A549 (cell line): Measurements from ENCODE around the gene SLC1A4. TPM values are rescaled to one million over a fixed set of nuclear protein-coding genes. Genes with fewer than 3 reads are reported as not detected.

Experiments used
- ATAC-seq, 2 experiments: fragments of 200-7000 bp in 1 of 2; fragments of >200 bp in 1 of 2; cut with Nextera tagmentation in 1 of 2; cut with Tn5 transposase in 1 of 2; 3 replicates each; pipeline versions ENCODE4 v1.8.0 to v1.9.1; 2018 to 2020; ENCODE audit warnings: mild to moderate bottlenecking in 1 of 2, moderate library complexity in 1 of 2
- CTCF ChIA-PET: fragments of 300-600 bp; sonication (Branson Sonifier 250); formaldehyde crosslinking; extraction: SDS; loops from one replicate; lab custom pipeline; 2021; ENCODE audit warnings: antibody characterized with exemption, inconsistent platforms; lab: Yijun Ruan, JAX
- POLR2A ChIA-PET: fragments of 350-600 bp; formaldehyde crosslinking; extraction: SDS; loops from one replicate; lab custom pipeline; 2021; ENCODE audit warnings: antibody characterized with exemption, inconsistent platforms; lab: Yijun Ruan, JAX
- DNase-seq, 2 experiments: peaks; one replicate each; pipeline versions ENCODE4 v3.0.0 to v3.0.0-alpha.2; 2011 to 2016; ENCODE audit warnings: low read depth in 1 of 2, low spot score in 1 of 2
- FAIRE-seq: peaks from 2 replicates; lab custom pipeline; 2011; peaks lifted over from hg19 to GRCh38; lab: Jason Lieb, UNC
- H3K27ac ChIP-seq, 2 experiments: fragments of >200 bp; sonication (Bioruptor Twin); formaldehyde crosslinking; 3 replicates each; pipeline ENCODE4 v1.5.1; 2016 to 2017
- H3K4me1 ChIP-seq: fragments of >200 bp; sonication (Bioruptor Twin); formaldehyde crosslinking; 3 replicates; pipeline ENCODE4 v1.6.1; 2016
- H3K4me2 ChIP-seq: fragments of >200 bp; sonication (Bioruptor Twin); formaldehyde crosslinking; 3 replicates; pipeline ENCODE4 v1.6.1; 2016
- H3K4me3 ChIP-seq: fragments of >200 bp; sonication (Bioruptor Twin); formaldehyde crosslinking; 3 replicates; pipeline ENCODE4 v1.5.1; 2016
- H3K9me3 ChIP-seq: fragments of >200 bp; sonication (Bioruptor Twin); formaldehyde crosslinking; 3 replicates; pipeline ENCODE4 v1.6.1; 2016
- BCL3 ChIP-seq: fragments of >200 bp; sonication (Bioruptor Twin); formaldehyde crosslinking; IDR thresholded peaks from 3 replicates; pipeline ENCODE4 v1.6.1; 2016
- CBX2 ChIP-seq: fragments of 200-600 bp; sonication (generic); IDR thresholded peaks from 2 replicates; pipeline ENCODE4 v1.6.1; 2016; ENCODE audit warnings: low read depth, mild to moderate bottlenecking, borderline replicate concordance
- CEBPB ChIP-seq, 2 experiments: fragments of >200 bp in 1 of 2; sonication (Bioruptor Twin) in 1 of 2; formaldehyde crosslinking in 1 of 2; IDR thresholded peaks; 2 replicates each; pipeline ENCODE4 v1.6.1; 2012 to 2016
- CHD2 ChIP-seq: fragments of 150-350 bp; IDR thresholded peaks from 2 replicates; pipeline ENCODE4 v1.6.1; 2014; ENCODE audit warnings: low read length; ENCODE audit not compliant: partially characterized antibody
- CHD4 ChIP-seq: fragments of 200-600 bp; sonication (generic); IDR thresholded peaks from 2 replicates; pipeline ENCODE4 v1.6.1; 2016; ENCODE audit warnings: antibody characterized with exemption, mild to moderate bottlenecking, borderline replicate concordance
- E2F6 ChIP-seq: IDR thresholded peaks from 2 replicates; pipeline ENCODE4 v1.6.1; 2012; ENCODE audit warnings: low read depth, borderline replicate concordance
- EHF ChIP-seq: fragments of 250-450 bp; sonication (Bioruptor Pico); IDR thresholded peaks from 2 replicates; pipeline ENCODE4 v1.5.0; 2020; ENCODE audit warnings: mild to moderate bottlenecking
- EP300 ChIP-seq, 2 experiments: fragments of >200 bp; sonication (Bioruptor Twin); formaldehyde crosslinking; IDR thresholded peaks; 2 replicates in 1 of 2; 3 replicates in 1 of 2; pipeline ENCODE4 v1.6.1; 2016 to 2017
- FOSL2 ChIP-seq, 2 experiments: fragments of 450-650 bp in 1 of 2; fragments of >200 bp in 1 of 2; sonication (Bioruptor Twin) in 1 of 2; formaldehyde crosslinking; IDR thresholded peaks; 2 replicates each; pipeline versions ENCODE4 v1.5.0 to v1.6.1; 2016 to 2020; ENCODE audit warnings: mild to moderate bottlenecking in 1 of 2, moderate library complexity in 1 of 2
- FOXS1 ChIP-seq: fragments of 250-450 bp; sonication (Bioruptor Pico); IDR thresholded peaks from 2 replicates; pipeline ENCODE4 v1.5.0; 2020; ENCODE audit warnings: mild to moderate bottlenecking, moderate library complexity
- GATA3 ChIP-seq: IDR thresholded peaks from 2 replicates; pipeline ENCODE4 v1.6.1; 2012; ENCODE audit warnings: borderline replicate concordance
- HOXB13 ChIP-seq: fragments of 250-450 bp; sonication (Bioruptor Pico); IDR thresholded peaks from 2 replicates; pipeline ENCODE4 v1.5.0; 2020; ENCODE audit warnings: low read depth, mild to moderate bottlenecking, moderate library complexity
- JUN ChIP-seq, 2 experiments: fragments of >200 bp; sonication (Bioruptor Twin); formaldehyde crosslinking; IDR thresholded peaks; 2 replicates in 1 of 2; 3 replicates in 1 of 2; pipeline ENCODE4 v1.6.1; 2016 to 2017
- JUNB ChIP-seq: fragments of >200 bp; sonication (Bioruptor Twin); formaldehyde crosslinking; IDR thresholded peaks from 2 replicates; pipeline ENCODE4 v1.6.1; 2016
- KDM1A ChIP-seq: fragments of 200-600 bp; sonication (generic); IDR thresholded peaks from 2 replicates; pipeline ENCODE4 v1.6.1; 2016; ENCODE audit warnings: low read depth, mild to moderate bottlenecking
- KDM5A ChIP-seq: fragments of 200-600 bp; sonication (generic); IDR thresholded peaks from 2 replicates; pipeline ENCODE4 v1.6.1; 2016; ENCODE audit warnings: antibody characterized with exemption, mild to moderate bottlenecking
- MAFK ChIP-seq: fragments of 450-650 bp; IDR thresholded peaks from 2 replicates; pipeline ENCODE4 v1.6.1; 2014; ENCODE audit not compliant: partially characterized antibody
- MYC ChIP-seq: IDR thresholded peaks from 2 replicates; pipeline ENCODE4 v1.6.1; 2012; ENCODE audit warnings: mild to moderate bottlenecking, inconsistent platforms, low read length, improper control_type of control experiment, borderline replicate concordance
- NR3C1 ChIP-seq: fragments of >200 bp; sonication (Bioruptor Twin); formaldehyde crosslinking; IDR thresholded peaks from 3 replicates; pipeline ENCODE4 v1.6.1; 2017
- PBX3 ChIP-seq: IDR thresholded peaks from 2 replicates; pipeline ENCODE4 v1.6.1; 2012
- PHF8 ChIP-seq: fragments of 200-600 bp; sonication (generic); IDR thresholded peaks from 2 replicates; pipeline ENCODE4 v1.6.1; 2016; ENCODE audit warnings: low read depth, mild to moderate bottlenecking, antibody characterized with exemption, moderate library complexity, borderline replicate concordance
- RAD21 ChIP-seq, 2 experiments: fragments of >200 bp in 1 of 2; sonication (Bioruptor Twin) in 1 of 2; formaldehyde crosslinking in 1 of 2; IDR thresholded peaks in 1 of 2; conservative IDR thresholded peaks in 1 of 2; 2 replicates in 1 of 2; 3 replicates in 1 of 2; pipeline ENCODE4 v1.6.1; 2012 to 2018; ENCODE audit warnings: inconsistent platforms in 1 of 2
- RCOR1 ChIP-seq: fragments of 150-350 bp; IDR thresholded peaks from 2 replicates; pipeline ENCODE4 v1.6.1; 2014; ENCODE audit warnings: antibody characterized with exemption, low read length, low read depth
- REST ChIP-seq: fragments of 200-600 bp; sonication (generic); IDR thresholded peaks from 2 replicates; pipeline ENCODE4 v1.6.1; 2016; ENCODE audit warnings: antibody characterized with exemption, mild to moderate bottlenecking, moderate library complexity
- RFX5 ChIP-seq: fragments of 450-650 bp; IDR thresholded peaks from 2 replicates; pipeline ENCODE4 v1.7.1; 2014; ENCODE audit warnings: antibody characterized with exemption, mild to moderate bottlenecking, moderate library complexity
- SMC3 ChIP-seq: fragments of >200 bp; sonication (Bioruptor Twin); formaldehyde crosslinking; IDR thresholded peaks from 3 replicates; pipeline ENCODE4 v1.6.1; 2018; ENCODE audit warnings: inconsistent platforms
- USF2 ChIP-seq: fragments of 450-650 bp; IDR thresholded peaks from 2 replicates; pipeline ENCODE4 v1.6.1; 2014; ENCODE audit warnings: antibody characterized with exemption
- WGBS: methylation state at CpG from one replicate; pipeline ENCODE4 v1.1.6; 2017; ENCODE audit errors: missing lambda C conversion rate; 5-methylcytosine and 5-hydroxymethylcytosine counted together
- polyA plus RNA-seq, 4 experiments: library from polyadenylated mRNA; depleted of rRNA in 3 of 4; stranded (reverse); fragments of >200 nt; fragmentation: RNase III in 1 of 4; extraction: RNeasy Plus Mini Kit Qiagen cat#74134 plus additional on column Dnase treatment in 1 of 4; gene quantifications; 2 replicates in 3 of 4; 3 replicates in 1 of 4; pipeline ENCODE4 v1.2.3, GENCODE V29; 2011 to 2017

The SLC1A4 gene
- polyA plus RNA-seq, 2 of the 4 experiments (the other 2 are of a cell fraction) = 9.1 to 26.4 TPM

GRCh38 chr2:64942693-64943092 lies 46.5 kb upstream of the SLC1A4 start:
- no peak for FAIRE-seq
- CTCF ChIA-PET = interaction anchor here (0.6 to 1.7 kb wide), 8 partner anchors 15 to 122 kb away, joined by 3 to 8 read pairs (median 4); no protein-coding TSS in a partner anchor

GRCh38 chr2:64943387-64944150 lies 45.6 kb upstream of the SLC1A4 start:
- ChIA-PET CTCF (interaction anchor here (0.6 to 2.0 kb wide), 11 partner anchors 15 to 1036 kb away, joined by 3 to 6 read pairs (median 4); no protein-coding TSS in a partner anchor), POLR2A (interaction anchor here (0.6 kb wide), 1 partner anchor 47 kb away, joined by 3 read pairs; no protein-coding TSS in a partner anchor)

More at GRCh38 chr2:64942693-64943092, 46.5 kb upstream of the SLC1A4 start:
- WGBS = 88% methylated on average over 5 of the region's 5 CpGs
- Histone ChIP-seq H3K4me1 (peaks cover 23% of the 10 kb centered on the region), H3K4me3 (no peak overlapping the region), H3K27ac (peak overlapping the region; percentile 40 to 65; a peak in 5 of 6 replicates), H3K9me3 (no peaks in the 10 kb centered on the region), H3K4me2 (no peak overlapping the region; the same call in 2 of the 3 replicates)
- POLR2A ChIA-PET = interaction anchor here (1.3 kb wide), 1 partner anchor 46 kb away, joined by 3 read pairs; no protein-coding TSS in a partner anchor
- DNase-seq = no peak
- ATAC-seq = peak in 1 of 2 experiments; percentile 25; a peak in 2 of 6 replicates
- no peak for TF ChIP-seq CHD2
- TF ChIP-seq NR3C1 = no peak
- no peak for TF ChIP-seq KDM1A
- TF ChIP-seq RFX5 = no peak
- no peak for TF ChIP-seq FOSL2 (IDR thresholded peaks at IDR 0.05)
- no peak for TF ChIP-seq FOSL2 (CRISPR knock-in tag; IDR thresholded peaks at IDR 0.05)
- no peak for TF ChIP-seq RCOR1
- TF ChIP-seq FOXS1 (CRISPR knock-in tag) = no peak
- TF ChIP-seq RAD21 (conservative IDR thresholded peaks at IDR 0.05 in 1 of 2, IDR thresholded peaks at IDR 0.05 in 1 of 2) = no peak
- TF ChIP-seq USF2 = no peak
- no peak for TF ChIP-seq CBX2
- TF ChIP-seq HOXB13 = no peak
- no peak for TF ChIP-seq MYC
- no peak for TF ChIP-seq CHD4
- TF ChIP-seq PHF8 = no peak

More at GRCh38 chr2:64943387-64944150, 45.6 kb upstream of the SLC1A4 start:
- 37% methylated on average over 12 of the region's 12 CpGs for WGBS
- ATAC-seq (peak; percentile 74 to 79), DNase-seq (peak; percentile 40 to 69), FAIRE-seq (no peak)
- H3K27ac ChIP-seq = peak overlapping the region; percentile 54 to 65
- peak overlapping the region; percentile 43 for H3K4me2 ChIP-seq
- peaks cover 23% of the 10 kb centered on the region for H3K4me1 ChIP-seq
- H3K9me3 ChIP-seq = no peaks in the 10 kb centered on the region
- H3K4me3 ChIP-seq = no peak overlapping the region
- TF ChIP-seq JUNB = peak; percentile 73
- TF ChIP-seq EHF = no peak
- peak; percentile 25; the same call in 1 of the 2 replicates for TF ChIP-seq FOSL2 (IDR thresholded peaks at IDR 0.05)
- peak; percentile 57; the same call in 1 of the 2 replicates for TF ChIP-seq FOSL2 (CRISPR knock-in tag; IDR thresholded peaks at IDR 0.05)
- TF ChIP-seq JUN (IDR thresholded peaks at IDR 0.05) = peak; percentile 44 to 58; a peak in 3 of 5 replicates
- TF ChIP-seq EP300 (IDR thresholded peaks at IDR 0.05) = 0 out of 5 replicates have a peak, but pooled peaks have one; percentile 17 to 47
- no peak for TF ChIP-seq REST
- TF ChIP-seq CEBPB (IDR thresholded peaks at IDR 0.05) = peak; percentile 34 to 67; a peak in 2 of 4 replicates
- TF ChIP-seq E2F6 = no peak
- no peak for TF ChIP-seq PBX3
- peak; percentile 55; the same call in 1 of the 2 replicates for TF ChIP-seq GATA3
- no peak for TF ChIP-seq USF2
- TF ChIP-seq KDM5A = no peak
- TF ChIP-seq MAFK = peak; percentile 24
- TF ChIP-seq RAD21 (conservative IDR thresholded peaks at IDR 0.05 in 1 of 2, IDR thresholded peaks at IDR 0.05 in 1 of 2) = 0 out of 5 replicates have a peak, but pooled peaks of 1 of the 2 experiments have one; percentile 31
- TF ChIP-seq SMC3 = peak; percentile 23; the same call in 1 of the 3 replicates
- 0 out of 3 replicates have a peak, but pooled peaks have one; percentile 7 for TF ChIP-seq BCL3
